HT1080 (cell line): ENCODE results near the gene CCNI2. TPM values are rescaled to one million over a fixed set of nuclear protein-coding genes. Genes with fewer than 3 reads are reported as not detected.

Experiments
- DNase-seq: peaks from one replicate; pipeline ENCODE4 v3.0.0-alpha.2; 2015; ENCODE audit warnings: low read depth
- total RNA-seq: library from RNA; depleted of rRNA; stranded (reverse); fragments of >200 nt; shearing (Covaris generic); gene quantifications from 2 replicates; pipeline ENCODE4 v1.2.3, GENCODE V29; 2014

The CCNI2 gene
- total RNA-seq, 1 experiment from 2014 or later: not detected

- DNase-seq: no peak
These were observed 17.5 kb downstream of the CCNI2 start for GRCh38 chr5:132764671-132765238.

DNA sequence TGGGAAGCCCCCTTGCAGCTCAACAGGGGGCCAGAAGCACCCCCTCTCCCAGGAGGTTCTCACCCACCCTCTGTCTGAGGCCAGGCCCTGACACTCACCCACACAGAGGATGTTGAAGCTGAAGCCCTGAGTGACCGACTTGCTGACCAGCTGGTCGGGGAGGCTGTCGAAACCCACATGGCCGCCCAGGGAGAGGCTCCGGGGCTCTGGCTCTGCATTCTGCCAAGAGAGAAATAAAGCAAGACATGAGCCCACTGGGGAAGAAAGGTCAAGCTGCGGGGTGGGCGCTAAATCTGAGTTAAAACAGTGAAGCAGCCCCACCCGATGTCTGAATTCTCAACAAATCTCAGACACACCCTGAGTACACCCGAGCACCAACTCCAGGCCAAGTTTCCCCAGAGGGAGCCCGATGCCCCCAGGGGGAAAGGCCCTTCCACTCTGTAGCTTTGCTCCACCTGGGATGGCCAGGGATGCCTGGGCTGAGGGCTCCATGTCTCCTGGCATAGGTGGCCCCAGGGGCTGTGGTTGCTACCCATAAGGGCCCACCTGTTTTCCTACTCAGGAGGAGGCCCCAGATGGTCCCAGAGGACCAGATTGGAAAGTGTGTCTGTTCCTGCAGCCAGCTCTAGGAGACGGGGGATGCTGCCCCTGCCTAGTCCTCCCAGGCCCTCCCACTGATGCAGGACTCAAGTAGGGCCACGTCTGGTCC lies 18.2 kb downstream of the CCNI2 start:
- DNase-seq: no peak

- no peak for DNase-seq
These were observed 19.0 kb downstream of the CCNI2 start for GRCh38 chr5:132766020-132766805.

DNA sequence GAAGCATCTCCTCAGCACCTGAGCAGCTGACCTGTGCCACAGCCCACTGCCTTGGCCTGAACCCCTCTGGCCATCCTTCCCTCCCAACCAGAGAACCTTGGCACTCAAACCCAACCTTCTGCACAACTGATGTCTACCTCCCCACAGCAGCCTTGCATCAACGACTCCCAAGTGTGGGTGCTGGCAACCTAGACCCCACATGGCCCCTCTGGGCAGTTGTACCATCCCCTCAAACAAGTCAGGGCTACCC lies 19.5 kb downstream of the CCNI2 start:
- no peak for DNase-seq

GRCh38 chr5:132767150-132767549 lies 19.9 kb downstream of the CCNI2 start:
- DNase-seq: no peak

DNA sequence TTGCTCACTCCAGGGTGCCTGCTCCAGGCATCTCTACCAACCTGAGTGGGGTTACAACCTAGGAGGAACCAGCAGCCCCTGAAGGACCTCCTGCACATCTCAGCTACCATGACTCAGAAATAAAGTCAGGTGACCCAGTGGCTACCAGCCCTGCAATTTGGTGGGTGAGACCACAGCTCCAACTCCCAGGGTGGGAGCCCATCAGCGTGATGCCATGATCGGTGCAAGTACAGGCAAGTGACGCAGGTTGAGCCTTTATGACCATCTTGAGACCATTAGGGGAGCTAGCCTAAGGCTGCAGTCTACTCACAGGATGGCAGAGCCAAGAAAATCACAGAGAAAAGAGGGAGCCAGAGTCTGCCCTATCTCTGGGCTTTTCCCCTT lies 21.3 kb downstream of the CCNI2 start:
- DNase-seq: no peak

- no peak for DNase-seq
These were observed 23.4 kb downstream of the CCNI2 start for GRCh38 chr5:132770476-132771159.

GRCh38 chr5:132771503-132771998 lies 24.3 kb downstream of the CCNI2 start:
- DNase-seq: peak; percentile 21

- no peak for DNase-seq
These were observed 25.3 kb downstream of the CCNI2 start for GRCh38 chr5:132772291-132773070.

GRCh38 chr5:132773114-132773513 lies 25.9 kb downstream of the CCNI2 start:
- DNase-seq: no peak

- no peak for DNase-seq
These were observed 26.6 kb downstream of the CCNI2 start for GRCh38 chr5:132773601-132774355.

GRCh38 chr5:132774406-132774805 lies 27.2 kb downstream of the CCNI2 start:
- DNase-seq: no peak

- no peak for DNase-seq
These were observed 27.7 kb downstream of the CCNI2 start for GRCh38 chr5:132774896-132775295.

DNA sequence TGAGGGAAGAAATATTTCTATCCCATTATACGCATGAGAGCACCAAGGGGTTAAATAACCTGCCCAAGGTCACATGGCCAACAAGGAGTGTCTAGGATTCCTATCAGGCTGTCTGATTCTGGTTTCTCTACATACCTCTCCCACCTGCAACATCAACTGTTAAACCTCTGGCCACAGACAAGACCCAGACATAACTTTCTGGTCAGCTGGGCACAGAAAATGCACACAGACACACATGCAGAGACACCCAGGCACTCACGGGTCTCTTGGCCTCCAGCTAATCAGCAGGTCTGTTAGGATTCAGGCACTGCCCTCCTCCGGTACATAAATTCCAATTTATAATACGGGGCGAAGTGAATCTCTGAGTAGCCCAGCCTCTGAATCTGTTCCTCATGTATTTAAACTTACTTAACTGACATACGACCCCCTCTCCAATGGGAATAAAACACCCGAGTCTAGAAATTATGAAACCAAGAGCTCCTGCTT lies 28.3 kb downstream of the CCNI2 start:
- DNase-seq: no peak

DNA sequence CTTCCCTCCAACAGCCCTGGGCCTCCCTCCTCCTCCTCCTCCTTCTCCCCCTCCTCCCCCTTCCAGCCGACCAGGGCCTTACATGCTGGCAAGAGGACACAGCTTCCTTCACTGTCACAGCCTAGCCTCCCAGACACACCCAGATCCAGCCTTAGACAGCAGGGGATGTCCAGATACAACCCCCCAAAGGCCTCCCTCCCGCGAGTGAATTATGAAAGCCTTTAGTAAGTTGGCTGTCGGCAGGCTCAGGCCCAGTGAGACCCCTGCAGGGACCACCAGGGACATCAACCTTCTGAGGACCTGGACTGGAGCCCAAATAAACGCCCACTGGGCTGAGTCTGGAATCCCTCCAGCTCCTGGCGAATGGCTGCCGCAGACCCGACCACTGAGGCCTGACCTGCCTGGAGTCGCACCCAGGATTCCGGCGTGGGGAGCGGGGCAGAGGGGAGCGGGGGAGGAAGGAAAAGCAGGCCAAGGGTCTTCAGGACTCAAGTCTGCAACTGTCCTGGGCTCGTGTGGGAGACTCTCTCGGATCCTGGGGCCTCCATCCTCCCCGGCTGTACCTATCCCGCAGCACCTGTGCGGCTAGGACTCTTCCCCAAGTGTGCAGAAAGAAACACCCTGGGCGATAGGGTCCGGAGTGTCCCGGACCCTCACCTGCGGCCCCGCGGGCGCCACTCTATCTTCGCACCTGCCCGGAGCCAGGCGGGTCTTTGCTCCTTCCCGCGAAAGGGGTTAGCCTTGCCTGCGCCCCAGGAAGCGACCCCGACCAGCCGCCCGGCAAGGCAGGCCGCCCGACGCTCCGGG lies 29.1 kb downstream of the CCNI2 start:
- peak; percentile 47 for DNase-seq

DNA sequence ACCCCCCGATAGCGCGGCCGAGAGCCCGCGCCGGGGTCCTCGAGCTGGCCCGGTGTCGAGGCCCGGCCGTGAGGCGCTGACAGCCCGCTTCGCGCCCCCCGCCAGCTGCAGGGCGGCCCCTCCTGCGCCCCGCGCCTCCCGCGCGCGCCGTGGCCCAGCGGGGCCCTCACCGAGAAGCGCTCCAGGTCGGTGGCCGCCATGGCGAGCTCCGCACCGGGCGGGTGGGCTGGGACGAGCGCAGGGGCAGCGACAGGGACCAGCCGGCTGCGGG lies 29.6 kb downstream of the CCNI2 start:
- no peak for DNase-seq

DNA sequence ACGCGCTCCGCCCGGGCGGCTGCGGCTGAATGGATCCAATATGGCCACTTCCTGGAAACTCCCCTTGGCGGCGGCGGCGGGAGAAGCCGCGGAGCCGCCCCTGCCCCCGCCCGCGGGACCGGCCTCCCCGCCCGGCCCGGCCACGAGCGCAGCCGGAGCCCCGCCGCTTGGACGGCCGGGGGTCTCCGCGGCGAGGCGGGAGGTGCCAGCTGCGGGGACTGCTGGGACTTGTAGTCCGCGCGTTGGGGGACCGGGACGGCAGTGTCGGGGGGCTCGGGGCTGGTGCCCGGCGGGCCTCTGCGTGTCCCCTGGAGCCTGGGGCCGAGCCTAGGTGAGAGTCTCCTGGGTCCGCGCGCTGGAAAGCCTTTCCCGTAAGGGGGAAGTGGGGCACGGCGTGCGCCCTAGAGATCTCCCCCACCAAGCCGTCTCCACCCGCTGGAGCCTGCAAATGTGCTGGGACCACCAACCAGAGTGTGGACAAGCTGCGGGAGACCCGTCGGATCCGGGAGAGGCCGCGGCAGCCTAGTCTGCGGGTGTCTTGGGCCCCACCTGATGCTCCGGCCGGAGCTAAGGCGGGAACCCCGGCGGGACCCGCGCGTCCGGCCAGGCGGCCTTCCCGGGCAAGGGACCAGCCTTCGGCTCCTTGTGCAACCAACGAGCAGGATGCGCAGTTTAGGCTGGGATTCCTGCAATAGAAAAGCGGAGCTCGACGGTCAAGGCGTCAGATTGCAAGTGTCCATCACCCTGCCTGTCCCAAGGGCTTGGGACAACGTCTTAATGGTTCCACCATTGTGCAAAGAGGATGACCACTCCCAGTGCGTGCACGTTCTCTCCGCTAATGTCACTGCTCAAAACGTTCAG lies 30.2 kb downstream of the CCNI2 start, which contains the start of gene SEPTIN8:
SEPTIN8 (minus strand) TSS at position 31 of the 861 bp plus-strand sequence. CDS start 102 bp downstream, outside the sequence.
- DNase-seq: no peak

DNA sequence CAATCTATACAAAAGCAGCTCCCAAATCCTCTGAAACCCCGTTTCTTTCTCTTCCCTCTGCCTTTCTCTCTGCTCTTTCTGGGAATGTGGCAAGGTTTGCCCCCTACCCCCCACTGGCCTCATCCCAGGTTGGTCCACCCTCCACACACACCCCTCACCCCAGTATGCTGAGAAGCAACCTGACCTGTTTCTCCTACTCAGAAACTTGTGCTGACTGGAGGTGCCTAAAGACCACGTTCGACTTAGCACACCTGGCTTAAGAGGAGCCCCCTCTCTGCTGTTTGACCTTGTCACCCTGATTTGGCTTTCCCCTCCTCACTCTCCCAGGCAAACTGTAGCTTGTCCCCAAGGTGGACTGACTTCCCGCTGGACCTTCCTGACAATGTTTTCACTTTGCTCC lies 30.9 kb downstream of the CCNI2 start:
- DNase-seq: no peak

- no peak for DNase-seq
These were observed 31.6 kb downstream of the CCNI2 start for GRCh38 chr5:132778856-132779255.
